ENCODE measurements around the gene BEND7. TPM values are rescaled to one million over a fixed set of nuclear protein-coding genes. Genes with fewer than 3 reads are reported as not detected.
"Not testable (repeated sequence)": the region's sequence is repeated elsewhere in the genome, so short reads cannot be mapped to it uniquely, and the experiment has no call there.

Gene BEND7
- total and polyA plus RNA-seq, 2 donors (not counting 3 experiments of a cell fraction or from before 2014, with no cell fraction given), result 7.3 to 31.7 TPM

DNA sequence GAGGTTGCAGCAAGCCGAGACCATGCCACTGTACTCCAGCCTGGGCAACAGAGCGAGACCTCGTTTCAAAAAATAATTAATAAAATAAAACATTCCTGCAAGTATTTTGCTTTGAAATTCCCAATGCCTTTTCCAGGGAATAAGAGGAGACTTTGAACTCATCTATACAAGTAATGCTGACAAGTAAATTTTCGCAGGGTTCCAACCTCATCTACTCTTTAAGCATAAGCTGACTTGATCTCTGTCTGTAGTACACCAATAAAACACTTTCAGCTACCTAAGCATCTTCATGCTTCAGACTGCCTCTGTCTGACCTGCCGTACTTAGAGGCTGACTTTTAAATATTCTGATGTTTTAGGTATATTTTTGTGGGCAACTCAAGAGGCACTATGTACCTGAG, 13.7 kb upstream of the BEND7 start:
- Histone ChIP-seq H4K20me1 (replicated peaks; ENCODE audit: control insufficient read depth, extremely low read depth, insufficient read depth, low read length) (no peaks in the 10 kb centered on the region), H3K4me3 (replicated peaks in 1 of 3; ENCODE audit: insufficient read depth in 1 of 3, low read depth in 1 of 3, low read length in 3 of 3) (no peak overlapping the region), H3K9me1 (replicated peaks; ENCODE audit: control insufficient read depth, extremely low read depth, insufficient read depth, low read length) (no peaks in the 10 kb centered on the region), H2AFZ (ENCODE audit: low read depth, low read length) (no peak overlapping the region), H3K36me3 (ENCODE audit: control insufficient read depth in 2 of 2, extremely low read depth in 1 of 2, insufficient read depth in 2 of 2, low read length in 2 of 2) (no peaks in the 10 kb centered on the region), H3K4me1 (ENCODE audit: control insufficient read depth, extremely low read depth, insufficient read depth, low read length) (no peaks in the 10 kb centered on the region), H3K79me2 (ENCODE audit: control insufficient read depth, insufficient read depth, low read length) (no peaks in the 10 kb centered on the region), H3K4me2 (ENCODE audit: insufficient read depth, low read length) (no peak overlapping the region), H3K27ac (ENCODE audit: insufficient read depth, low read depth, low read length) (no peak overlapping the region), H3K27me3 (ENCODE audit: control insufficient read depth in 2 of 2, insufficient read depth in 2 of 2, low read length in 2 of 2) (peaks cover 14 to 30% of the 10 kb centered on the region in 2 experiments), H3K9me3 (replicated peaks; ENCODE audit: control insufficient read depth, insufficient read depth, low read length) (no peaks in the 10 kb centered on the region), H3K9ac (replicated peaks; ENCODE audit: extremely low read depth, insufficient read depth, low read length) (no peak overlapping the region)
- intact Hi-C loops (cut with micrococcal nuclease) (no loop called here), dilution Hi-C loops (cut with MboI; ENCODE audit: extremely low pct_ligation_motif_present, low sequenced_read_pairs) (no loop called here)
- POLR2A ChIA-PET, result no interaction called here
- DNase-seq (ENCODE audit: low read depth, low spot score) (no peak), FAIRE-seq (no peak)
- BruUV-seq (replicated peaks), result no TSS peak
- TF ChIP-seq, protein P1, sequence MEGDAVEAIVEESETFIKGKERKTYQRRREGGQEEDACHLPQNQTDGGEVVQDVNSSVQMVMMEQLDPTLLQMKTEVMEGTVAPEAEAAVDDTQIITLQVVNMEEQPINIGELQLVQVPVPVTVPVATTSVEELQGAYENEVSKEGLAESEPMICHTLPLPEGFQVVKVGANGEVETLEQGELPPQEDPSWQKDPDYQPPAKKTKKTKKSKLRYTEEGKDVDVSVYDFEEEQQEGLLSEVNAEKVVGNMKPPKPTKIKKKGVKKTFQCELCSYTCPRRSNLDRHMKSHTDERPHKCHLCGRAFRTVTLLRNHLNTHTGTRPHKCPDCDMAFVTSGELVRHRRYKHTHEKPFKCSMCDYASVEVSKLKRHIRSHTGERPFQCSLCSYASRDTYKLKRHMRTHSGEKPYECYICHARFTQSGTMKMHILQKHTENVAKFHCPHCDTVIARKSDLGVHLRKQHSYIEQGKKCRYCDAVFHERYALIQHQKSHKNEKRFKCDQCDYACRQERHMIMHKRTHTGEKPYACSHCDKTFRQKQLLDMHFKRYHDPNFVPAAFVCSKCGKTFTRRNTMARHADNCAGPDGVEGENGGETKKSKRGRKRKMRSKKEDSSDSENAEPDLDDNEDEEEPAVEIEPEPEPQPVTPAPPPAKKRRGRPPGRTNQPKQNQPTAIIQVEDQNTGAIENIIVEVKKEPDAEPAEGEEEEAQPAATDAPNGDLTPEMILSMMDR (IDR thresholded peaks at IDR 0.05; ENCODE audit: extremely low read depth in 1 of 2, insufficient read depth in 1 of 2, low read depth in 1 of 2, low read length in 2 of 2), result no peak
- TF ChIP-seq POLR2AphosphoS5 (IDR thresholded peaks at IDR 0.05; ENCODE audit: insufficient read depth, low read depth, low read length), result no peak
- TF ChIP-seq GATA2 (IDR thresholded peaks at IDR 0.05; ENCODE audit: insufficient read depth, insufficient read length, low read depth, low read length), result no peak
- no peak for TF ChIP-seq MYC (IDR thresholded peaks at IDR 0.05; ENCODE audit: low read depth, low read length)
- TF ChIP-seq, protein P2, sequence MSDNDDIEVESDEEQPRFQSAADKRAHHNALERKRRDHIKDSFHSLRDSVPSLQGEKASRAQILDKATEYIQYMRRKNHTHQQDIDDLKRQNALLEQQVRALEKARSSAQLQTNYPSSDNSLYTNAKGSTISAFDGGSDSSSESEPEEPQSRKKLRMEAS (IDR thresholded peaks at IDR 0.05; ENCODE audit: insufficient read depth, insufficient read length), result no peak
- no peak for TF ChIP-seq EZH2 (IDR thresholded peaks at IDR 0.05; ENCODE audit: borderline replicate concordance, low read depth, low read length, severe bottlenecking)
- no peak for TF ChIP-seq POLR2A (IDR thresholded peaks at IDR 0.05; ENCODE audit: low read depth, low read length)
- no peak for TF ChIP-seq FOS (IDR thresholded peaks at IDR 0.05; ENCODE audit: borderline replicate concordance, insufficient read depth, low read length)
- TF ChIP-seq JUN (IDR thresholded peaks at IDR 0.05; ENCODE audit: borderline replicate concordance, insufficient read depth, insufficient read length, low read depth), result no peak
- CTCF ChIA-PET, result interaction anchor here (2.0 kb wide), 1 partner anchor 171 kb away, joined by 5 read pairs; no protein-coding TSS in a partner anchor

DNA sequence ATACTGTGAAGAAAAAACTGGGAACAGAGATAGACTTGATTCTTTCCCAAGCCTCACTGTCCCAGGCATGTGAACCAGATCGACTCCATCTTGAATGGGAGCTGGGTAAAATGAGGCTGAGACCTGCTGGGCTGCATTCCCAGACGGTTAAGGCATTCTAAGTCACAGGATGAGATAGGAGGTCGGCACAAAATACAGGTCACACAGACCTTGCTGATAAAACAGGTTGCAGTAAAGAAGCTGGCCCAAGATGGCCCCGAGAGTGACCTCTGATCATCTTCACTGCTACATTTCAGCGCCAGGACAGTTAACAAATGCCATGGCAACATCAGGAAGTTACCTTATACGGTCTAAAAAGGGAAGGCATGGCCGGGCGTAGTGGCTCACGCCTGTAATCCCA, 9.2 kb upstream of the BEND7 start:
- BruUV-seq (replicated peaks); H3K4me1 ChIP-seq (ENCODE audit: control insufficient read depth, extremely low read depth, insufficient read depth, low read length); FAIRE-seq; H3K4me2 ChIP-seq (ENCODE audit: insufficient read depth, low read length); POLR2A ChIA-PET; H3K79me2 ChIP-seq (ENCODE audit: control insufficient read depth, insufficient read depth, low read length); H3K4me3 ChIP-seq (replicated peaks in 1 of 3; ENCODE audit: insufficient read depth in 1 of 3, low read depth in 1 of 3, low read length in 3 of 3); H3K27ac ChIP-seq (ENCODE audit: insufficient read depth, low read depth, low read length); DNase-seq (ENCODE audit: low read depth, low spot score); H3K9me3 ChIP-seq (replicated peaks; ENCODE audit: control insufficient read depth, insufficient read depth, low read length); dilution Hi-C loops (cut with MboI; ENCODE audit: extremely low pct_ligation_motif_present, low sequenced_read_pairs); H3K9me1 ChIP-seq (replicated peaks; ENCODE audit: control insufficient read depth, extremely low read depth, insufficient read depth, low read length); H3K27me3 ChIP-seq (ENCODE audit: control insufficient read depth in 2 of 2, insufficient read depth in 2 of 2, low read length in 2 of 2); H3K9ac ChIP-seq (replicated peaks; ENCODE audit: extremely low read depth, insufficient read depth, low read length); H2AFZ ChIP-seq (ENCODE audit: low read depth, low read length); H3K36me3 ChIP-seq (ENCODE audit: control insufficient read depth in 2 of 2, extremely low read depth in 1 of 2, insufficient read depth in 2 of 2, low read length in 2 of 2); H4K20me1 ChIP-seq (replicated peaks; ENCODE audit: control insufficient read depth, extremely low read depth, insufficient read depth, low read length): not testable (repeated sequence)
- CTCF ChIA-PET, result interaction anchor here (0.6 to 2.9 kb wide), 12 partner anchors 10 to 378 kb away, joined by 3 to 56 read pairs (median 6); partner anchors contain the start of gene PRPF18
- intact Hi-C loops (cut with micrococcal nuclease), result loop anchor here (2.0 kb wide), 1 partner anchor 53 kb away; no protein-coding TSS in a partner anchor
